ENCODE measurements around the gene SLC28A2.

- TF ChIP-seq CTCF (IDR thresholded peaks at IDR 0.05) (no peak), ZFX (IDR thresholded peaks at IDR 0.05; ENCODE audit: borderline replicate concordance) (no peak)
Observed at GRCh38 chr15:45234562-45235235, 17.3 kb upstream of the SLC28A2 start.
